Endothelial cell of umbilical vein (primary cell): ENCODE measurements around the gene PRR36. TPM values are rescaled to one million over a fixed set of nuclear protein-coding genes. Genes with fewer than 3 reads are reported as not detected.
A peak's percentile ranks its signal among the peaks of the same experiment; 100 is the strongest.

ENCODE experiments used
- BruUV-seq: library from RNA; stranded (reverse); fragments of 400-500 nt; replicated peaks from 2 replicates; lab custom pipeline; 2021; lab: Mats Ljungman, UMichigan
- CTCF ChIA-PET: fragments of 300-600, 350-600 bp; sonication (Branson Sonifier 250); formaldehyde crosslinking; loops from one replicate; lab custom pipeline; 2021; ENCODE audit warnings: antibody characterized with exemption, inconsistent platforms; lab: Charles Lee
- POLR2A ChIA-PET: fragments of 300-600, 350-600 bp; sonication (Branson Sonifier 250); formaldehyde crosslinking; loops from one replicate; lab custom pipeline; 2021; ENCODE audit warnings: antibody characterized with exemption, inconsistent platforms; lab: Charles Lee
- DNase-seq: peaks from one replicate; pipeline ENCODE4 v3.0.0-alpha.2; 2011; ENCODE audit warnings: low read depth, low spot score
- FAIRE-seq: peaks from 2 replicates; lab custom pipeline; 2011; peaks lifted over from hg19 to GRCh38; lab: Jason Lieb, UNC
- H2AFZ ChIP-seq: 2 replicates; pipeline ENCODE4 v1.6.0; 2012; ENCODE audit warnings: low read depth, low read length, control low read depth, inconsistent platforms
- H3K27ac ChIP-seq: 2 replicates; pipeline ENCODE4 v1.5.1; 2011; ENCODE audit warnings: low read depth, mild to moderate bottlenecking, control low read depth, low read length, moderate library complexity; ENCODE audit not compliant: insufficient read depth
- H3K27me3 ChIP-seq, 2 experiments: 2 replicates each; pipeline versions ENCODE4 v1.6.0 to v1.6.1; 2011; ENCODE audit warnings: low read length in 2 of 2, mixed read lengths in 1 of 2; ENCODE audit not compliant: control insufficient read depth in 2 of 2, insufficient read depth in 2 of 2
- H3K36me3 ChIP-seq, 2 experiments: 2 replicates in 1 of 2; 3 replicates in 1 of 2; pipeline ENCODE4 v1.5.1; 2011; ENCODE audit warnings: low read length in 2 of 2, mild to moderate bottlenecking in 1 of 2, moderate library complexity in 1 of 2; ENCODE audit not compliant: control insufficient read depth in 2 of 2, insufficient read depth in 2 of 2; ENCODE audit errors: extremely low read depth in 1 of 2
- H3K4me1 ChIP-seq: 3 replicates; pipeline ENCODE4 v1.5.1; 2011; ENCODE audit warnings: mild to moderate bottlenecking, low read length; ENCODE audit not compliant: control insufficient read depth, insufficient read depth; ENCODE audit errors: extremely low read depth
- H3K4me2 ChIP-seq: 2 replicates; pipeline ENCODE4 v1.6.1; 2011; ENCODE audit warnings: low read length, control low read depth, mixed read lengths; ENCODE audit not compliant: insufficient read depth
- H3K4me3 ChIP-seq, 3 experiments: fragments of 200-600 bp in 1 of 3; sonication (generic), shearing (Covaris generic) in 1 of 3; replicated peaks in 1 of 3; 2 replicates each; pipeline ENCODE4 v1.5.1; 2011 to 2016; ENCODE audit warnings: control low read depth in 3 of 3, low read length in 3 of 3, mild to moderate bottlenecking in 2 of 3, inconsistent platforms in 1 of 3, low read depth in 1 of 3, moderate library complexity in 1 of 3; ENCODE audit not compliant: insufficient read depth in 1 of 3
- H3K79me2 ChIP-seq: 2 replicates; pipeline ENCODE4 v1.6.0; 2012; ENCODE audit warnings: low read length, inconsistent platforms; ENCODE audit not compliant: control insufficient read depth, insufficient read depth
- H3K9ac ChIP-seq: replicated peaks from 2 replicates; pipeline ENCODE3; 2011; ENCODE audit warnings: low read length, control low read depth; ENCODE audit not compliant: insufficient read depth; ENCODE audit errors: extremely low read depth
- H3K9me1 ChIP-seq: replicated peaks from 3 replicates; pipeline ENCODE4 v1.6.0; 2011; ENCODE audit warnings: mild to moderate bottlenecking, low read length; ENCODE audit not compliant: control insufficient read depth, insufficient read depth; ENCODE audit errors: extremely low read depth
- H3K9me3 ChIP-seq: replicated peaks from 2 replicates; pipeline ENCODE4 v1.5.1; 2012; ENCODE audit warnings: low read length, inconsistent platforms; ENCODE audit not compliant: control insufficient read depth, insufficient read depth
- H4K20me1 ChIP-seq: replicated peaks from 2 replicates; pipeline ENCODE3; 2011; ENCODE audit warnings: mild to moderate bottlenecking, low read length; ENCODE audit not compliant: control insufficient read depth, insufficient read depth; ENCODE audit errors: extremely low read depth
- EZH2 ChIP-seq: IDR thresholded peaks from 2 replicates; pipeline ENCODE4 v1.6.1; 2012; ENCODE audit warnings: borderline replicate concordance, low read depth, mild to moderate bottlenecking, moderate library complexity, low read length, inconsistent platforms; ENCODE audit not compliant: severe bottlenecking
- JUN ChIP-seq: IDR thresholded peaks from 2 replicates; pipeline ENCODE4 v1.6.1; 2011; ENCODE audit warnings: borderline replicate concordance, low read depth; ENCODE audit not compliant: insufficient read length, insufficient read depth
- MYC ChIP-seq: IDR thresholded peaks from one replicate; pipeline ENCODE4 v1.6.1; 2011; ENCODE audit warnings: mild to moderate bottlenecking, low read depth, low read length
- POLR2AphosphoS5 ChIP-seq: IDR thresholded peaks from 2 replicates; pipeline ENCODE4 v1.6.1; 2012; ENCODE audit warnings: low read depth, mild to moderate bottlenecking, control low read depth, low read length, moderate library complexity; ENCODE audit not compliant: insufficient read depth
- dilution Hi-C: fragments of 300-500 bp; cut with MboI; formaldehyde crosslinking; loops from one replicate; pipeline ENCODE4 v1.15.0; 2019; ENCODE audit warnings: low sequenced_read_pairs; ENCODE audit not compliant: extremely low pct_ligation_motif_present
- intact Hi-C: fragments of 100-400 bp; cut with micrococcal nuclease; formaldehyde crosslinking; loops from one replicate; pipeline ENCODE4 v1.10.0; 2022
- polyA plus RNA-seq, 4 experiments: library from polyadenylated mRNA; depleted of rRNA in 3 of 4; stranded (reverse) in 3 of 4; unstranded in 1 of 4; fragments of >200 nt; gene quantifications; 2 replicates each; pipeline versions ENCODE4 v1.2.1 to v1.2.3, GENCODE V29; 2011 to 2012; ENCODE audit warnings: missing spikeins in 1 of 4
- total RNA-seq: library from RNA; stranded (reverse); gene quantifications from 2 replicates; pipeline ENCODE4 v1.2.3, GENCODE V29; 2021

Gene PRR36
- total and polyA plus RNA-seq, 2 donors (not counting 3 experiments of a cell fraction or from before 2014, with no cell fraction given) = not detected

DNA sequence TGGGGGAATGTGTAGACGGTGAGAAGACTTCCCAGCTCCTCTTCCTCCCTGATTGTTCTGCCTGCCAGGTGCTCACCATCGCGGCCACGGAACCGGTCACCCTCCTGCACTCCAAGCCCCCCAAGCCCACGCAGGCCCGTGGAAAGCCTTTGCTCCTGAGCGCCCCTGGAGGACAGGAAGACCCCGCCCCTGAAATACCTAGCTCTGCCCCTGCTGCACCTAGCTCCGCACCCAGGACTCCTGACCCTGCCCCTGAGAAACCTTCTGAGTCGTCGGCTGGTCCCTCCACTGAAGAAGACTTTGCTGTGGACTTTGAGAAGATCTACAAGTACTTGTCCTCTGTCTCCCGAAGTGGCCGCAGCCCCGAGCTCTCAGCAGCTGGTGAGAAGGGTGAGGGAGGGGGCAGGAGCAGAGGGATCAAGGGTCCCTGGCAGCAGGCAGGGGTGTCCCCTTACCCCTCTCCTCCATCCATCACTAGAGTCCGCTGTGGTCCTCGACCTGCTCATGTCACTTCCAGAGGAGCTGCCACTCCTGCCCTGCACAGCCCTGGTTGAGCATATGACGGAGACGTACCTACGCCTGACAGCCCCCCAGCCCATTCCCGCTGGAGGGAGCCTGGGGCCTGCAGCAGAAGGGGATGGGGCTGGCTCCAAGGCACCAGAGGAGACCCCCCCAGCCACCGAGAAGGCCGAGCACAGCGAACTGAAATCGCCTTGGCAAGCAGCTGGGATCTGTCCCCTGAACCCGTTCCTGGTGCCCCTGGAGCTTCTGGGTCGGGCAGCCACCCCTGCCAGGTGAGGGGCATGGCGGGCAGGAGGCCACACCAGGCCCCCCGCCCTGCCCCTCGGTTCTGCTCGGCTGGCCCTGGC, 48.0 kb upstream of the PRR36 start:
- Histone ChIP-seq H3K9me1 (no peaks in the 10 kb centered on the region), H3K4me2 (no peak overlapping the region), H4K20me1 (no peaks in the 10 kb centered on the region), H3K27me3 (peaks cover 6 to 14% of the 10 kb centered on the region in 2 experiments), H3K4me3 (no peak overlapping the region), H3K9me3 (no peaks in the 10 kb centered on the region), H3K4me1 (peaks cover 24% of the 10 kb centered on the region), H3K9ac (no peak overlapping the region), H2AFZ (no peak overlapping the region), H3K27ac (no peak overlapping the region), H3K79me2 (no peaks in the 10 kb centered on the region), H3K36me3 (peaks cover 0 to 5% of the 10 kb centered on the region in 2 experiments)
- TF ChIP-seq MYC (no peak), POLR2AphosphoS5 (no peak), JUN (no peak)
- dilution Hi-C loops = no loop called here
- ChIA-PET POLR2A (no interaction called here), CTCF (interaction anchor here (1.0 to 5.1 kb wide), 3 partner anchors 22 to 123 kb away, joined by 3 to 34 read pairs (median 8); partner anchors contain the start of gene TIMM44)
- BruUV-seq = TSS peak; percentile 38
- intact Hi-C loops = loop anchor here (2.0 to 5.0 kb wide), 2 partner anchors 51 to 240 kb away; partner anchors contain the start of gene TRAPPC5
- DNase-seq (no peak), FAIRE-seq (no peak)

DNA sequence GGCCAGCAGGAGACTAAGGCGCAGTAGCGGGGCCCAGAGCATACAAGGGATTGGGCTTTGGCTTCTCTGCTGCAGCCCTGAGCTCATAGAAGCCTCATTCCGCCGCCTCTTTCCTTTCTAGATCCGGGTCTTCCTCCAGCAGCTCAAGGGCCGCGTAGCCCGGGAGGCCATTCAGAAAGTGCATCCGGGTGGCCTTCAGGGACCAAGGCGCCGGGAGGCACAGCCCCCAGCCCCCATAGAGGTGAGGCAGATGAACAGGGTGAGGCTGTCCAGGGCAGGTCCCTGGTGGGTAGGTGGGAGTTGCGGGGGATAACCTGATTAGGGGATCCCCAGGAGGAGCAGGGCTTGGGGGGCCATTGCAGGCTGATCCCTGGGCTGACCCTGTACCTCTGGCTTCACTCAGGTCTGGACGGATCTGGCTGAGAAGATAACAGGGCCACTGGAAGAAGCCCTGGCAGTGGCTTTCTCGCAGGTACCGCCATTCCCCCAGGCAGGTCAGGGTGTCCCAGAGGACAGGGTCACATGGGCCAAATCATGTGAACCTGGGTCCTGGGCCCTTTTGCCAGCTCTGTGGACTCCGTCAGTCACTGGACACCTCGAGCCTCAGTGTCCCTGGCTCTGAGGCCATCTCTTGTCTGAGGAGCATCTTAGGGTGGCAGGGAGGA, 47.2 kb upstream of the PRR36 start:
- Histone ChIP-seq H3K9me1 (no peaks in the 10 kb centered on the region), H4K20me1 (no peaks in the 10 kb centered on the region), H3K9me3 (no peaks in the 10 kb centered on the region), H3K27ac (peak overlapping the region; percentile 9), H3K4me1 (peaks cover 25% of the 10 kb centered on the region), H3K36me3 (peaks cover 0 to 5% of the 10 kb centered on the region in 2 experiments), H3K4me2 (peak overlapping the region; percentile 33), H3K27me3 (peaks cover 9 to 22% of the 10 kb centered on the region in 2 experiments), H3K4me3 (peak overlapping the region; percentile 0 to 47 (median 43)), H3K9ac (peak overlapping the region; percentile 19), H3K79me2 (no peaks in the 10 kb centered on the region), H2AFZ (peak overlapping the region; percentile 48)
- FAIRE-seq (no peak), DNase-seq (no peak)
- no TSS peak for BruUV-seq
- TF ChIP-seq POLR2AphosphoS5 (peak; percentile 21), EZH2 (no peak), MYC (no peak)
- ChIA-PET CTCF (interaction anchor here (1.0 to 5.1 kb wide), 10 partner anchors 7 to 353 kb away, joined by 3 to 34 read pairs (median 8); partner anchors contain the start of genes MAP2K7 and TIMM44), POLR2A (interaction anchor here (2.1 kb wide), 2 partner anchors 18 to 22 kb away, joined by 9 to 13 read pairs; partner anchors contain the start of genes MAP2K7 and TIMM44)
- intact Hi-C loops (loop anchor here (2.0 to 5.0 kb wide), 2 partner anchors 51 to 239 kb away; partner anchors contain the start of gene TRAPPC5), dilution Hi-C loops (no loop called here)
